PC-9 (cell line): ENCODE data around the gene S100A11.

Experiments used
- CTCF ChIP-seq: fragments of 200-600 bp; sonication (generic); conservative IDR thresholded peaks from 2 replicates; pipeline ENCODE4 v1.6.1; 2017; ENCODE audit warnings: mixed run types, antibody characterized with exemption, mild to moderate bottlenecking, moderate library complexity
- EZH2 ChIP-seq: fragments of 200-600 bp; sonication (generic); IDR thresholded peaks from 2 replicates; pipeline ENCODE4 v1.8.0; 2017; ENCODE audit warnings: antibody characterized with exemption, low read depth

DNA sequence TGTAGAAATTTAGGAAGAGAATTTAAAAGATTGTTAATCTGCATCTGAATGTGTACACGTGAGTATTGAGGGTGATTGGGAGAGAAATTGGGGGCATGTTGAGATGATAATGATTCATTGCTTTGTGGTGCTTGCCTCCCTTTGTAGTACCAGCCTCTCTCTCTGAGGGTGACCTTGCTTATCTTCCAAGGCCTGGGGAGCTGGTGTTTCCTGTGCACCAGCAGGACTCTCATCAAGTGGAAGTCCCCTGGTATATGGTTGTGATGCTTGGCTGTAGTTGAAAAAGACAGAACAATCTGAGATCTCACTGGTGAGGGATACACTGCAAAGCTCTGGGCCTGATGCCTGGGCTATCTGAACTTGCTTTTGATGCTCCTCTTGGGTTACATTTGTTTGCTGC, 48.0 kb upstream of the S100A11 start:
- TF ChIP-seq CTCF (no peak), EZH2 (no peak)
